Smooth muscle cell (in vitro differentiated cells): Measurements from ENCODE around the gene PROSER2. TPM values are rescaled to one million over a fixed set of nuclear protein-coding genes. Genes with fewer than 3 reads are reported as not detected.

Experiments
- DNase-seq: peaks from one replicate; lab custom pipeline; 2025; ENCODE audit not compliant: unreplicated experiment; lab: John Stamatoyannopoulos, UW
- H2AFZ ChIP-seq: fragments of 200-600 bp; sonication (generic); 2 replicates; pipeline ENCODE4 v1.6.0; 2016; ENCODE audit warnings: antibody characterized with exemption, low read depth, mild to moderate bottlenecking
- H3F3A ChIP-seq: fragments of 200-600 bp; sonication (generic); 2 replicates; pipeline ENCODE4 v1.6.0; 2017; ENCODE audit warnings: antibody characterized with exemption, low read depth
- H3K27ac ChIP-seq: fragments of 200-600 bp; sonication (generic); 2 replicates; pipeline ENCODE4 v1.5.1; 2016; ENCODE audit warnings: low read depth, mild to moderate bottlenecking
- H3K27me3 ChIP-seq: fragments of 200-600 bp; sonication (generic); 2 replicates; pipeline ENCODE4 v1.6.1; 2016; ENCODE audit warnings: low read depth, mild to moderate bottlenecking
- H3K36me3 ChIP-seq: fragments of 200-600 bp; sonication (generic); 2 replicates; pipeline ENCODE4 v1.5.1; 2016; ENCODE audit warnings: low read depth
- H3K4me1 ChIP-seq: fragments of 200-600 bp; sonication (generic); 2 replicates; pipeline ENCODE4 v1.5.1; 2016; ENCODE audit warnings: low read depth
- H3K4me2 ChIP-seq: fragments of 200-600 bp; sonication (generic); 2 replicates; pipeline ENCODE4 v1.6.0; 2016; ENCODE audit warnings: mild to moderate bottlenecking
- H3K4me3 ChIP-seq: fragments of 200-600 bp; sonication (generic); 2 replicates; pipeline ENCODE4 v1.5.1; 2016; ENCODE audit warnings: mild to moderate bottlenecking
- H3K79me2 ChIP-seq: fragments of 200-600 bp; sonication (generic); 2 replicates; pipeline ENCODE4 v1.6.0; 2016; ENCODE audit warnings: low read depth, mild to moderate bottlenecking
- H3K9ac ChIP-seq: fragments of 200-600 bp; sonication (generic); 2 replicates; pipeline ENCODE4 v1.6.0; 2016; ENCODE audit warnings: low read depth
- H3K9me3 ChIP-seq: fragments of 200-600 bp; sonication (generic); replicated peaks from 2 replicates; pipeline ENCODE4 v1.5.1; 2016; ENCODE audit warnings: low read depth
- H4K20me1 ChIP-seq: fragments of 200-600 bp; sonication (generic); 2 replicates; pipeline ENCODE4 v1.6.0; 2016; ENCODE audit warnings: low read depth
- CTCF ChIP-seq: fragments of 200-600 bp; sonication (generic); IDR thresholded peaks from 2 replicates; pipeline ENCODE4 v1.5.1; 2017; ENCODE audit warnings: borderline replicate concordance, mild to moderate bottlenecking, antibody characterized with exemption; ENCODE audit not compliant: insufficient read depth, poor library complexity, severe bottlenecking
- WGBS: methylation state at CpG from one replicate; pipeline ENCODE4 v1.1.7; 2016; ENCODE audit warnings: low lambda C conversion rate; 5-methylcytosine and 5-hydroxymethylcytosine counted together
- polyA plus RNA-seq: library from polyadenylated mRNA; unstranded; fragments of >200 nt; fragmentation: Nextera tagmentation; extraction: Ambion mirVana; gene quantifications from 2 replicates; pipeline ENCODE4 v1.2.1, GENCODE V29; 2016
- total RNA-seq: library from RNA; depleted of rRNA; stranded (reverse); fragments of >200 nt; gene quantifications from 2 replicates; pipeline ENCODE4 v1.2.3, GENCODE V29; 2014

Gene PROSER2
- total RNA-seq (3.7 and 4.9 TPM in 2 replicates), polyA plus RNA-seq (8.2 and 26.3 TPM in 2 replicates)

- Histone ChIP-seq H3F3A (no peaks in the 10 kb centered on the region), H3K36me3 (no peaks in the 10 kb centered on the region), H2AFZ (peak within 1 kb of the TSS; percentile 86), H3K79me2 (peaks cover 24% of the 10 kb centered on the region), H3K9me3 (no peaks in the 10 kb centered on the region), H3K4me1 (peaks cover 2% of the 10 kb centered on the region), H3K27ac (no peak within 1 kb of the TSS), H3K27me3 (no peaks in the 10 kb centered on the region), H3K4me2 (peak within 1 kb of the TSS; percentile 94), H3K9ac (peak within 1 kb of the TSS; percentile 73), H4K20me1 (no peaks in the 10 kb centered on the region), H3K4me3 (peak within 1 kb of the TSS; percentile 83)
- TF ChIP-seq CTCF: peak; percentile 4
- 3% methylated on average over 81 of the region's 114 CpGs for WGBS
- DNase-seq: no peak
These were observed at the start of gene PROSER2 for GRCh38 chr10:11823122-11823988. Gene PROSER2 (plus strand): TSS chr10:11823356. CDS start chr10:11852078, 28,722 bp downstream.

DNA sequence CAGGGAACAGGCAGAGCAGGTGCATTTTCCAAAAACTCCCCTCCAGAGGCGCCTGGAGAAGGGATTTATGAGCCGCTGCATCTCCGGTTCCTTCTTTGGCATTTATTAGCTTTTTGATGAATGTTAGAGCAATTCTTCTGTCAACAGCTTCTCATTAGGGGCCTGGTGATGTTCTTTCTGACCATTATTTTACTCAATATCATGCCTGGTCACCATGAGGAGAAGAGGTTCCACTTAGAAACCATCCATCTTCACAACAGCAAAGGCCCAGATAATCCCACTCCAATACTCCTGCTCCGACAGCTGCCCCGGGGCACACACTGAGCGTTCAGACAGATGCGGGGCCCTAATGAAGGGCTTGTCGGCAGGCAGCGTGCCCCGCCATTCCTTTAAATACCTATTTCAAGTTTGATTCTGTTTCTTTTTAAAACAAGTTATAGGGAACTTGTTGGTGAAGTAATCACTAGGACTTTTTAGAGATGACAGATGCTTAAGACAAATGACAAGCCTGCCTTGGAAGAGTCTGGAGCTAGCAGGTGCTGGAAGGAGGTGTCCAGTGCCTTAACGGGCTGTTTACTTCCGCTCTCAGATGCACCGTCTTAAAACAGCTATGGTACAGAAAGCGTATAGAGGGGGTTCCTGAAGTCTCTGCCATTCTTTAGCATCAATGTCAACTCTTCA lies 49.3 kb upstream of the PROSER2 start:
- H3K27me3 ChIP-seq: peaks cover 34% of the 10 kb centered on the region
- no peaks in the 10 kb centered on the region for H3K79me2 ChIP-seq
- WGBS: 66% methylated on average over 14 of the region's 14 CpGs
- H3K36me3 ChIP-seq: no peaks in the 10 kb centered on the region
- no peak overlapping the region for H3K4me2 ChIP-seq
- H3K4me3 ChIP-seq: no peak overlapping the region
- H2AFZ ChIP-seq: no peak overlapping the region
- no peak for DNase-seq
- no peaks in the 10 kb centered on the region for H4K20me1 ChIP-seq
- H3K4me1 ChIP-seq: no peaks in the 10 kb centered on the region
- no peak overlapping the region for H3K27ac ChIP-seq
- no peaks in the 10 kb centered on the region for H3K9me3 ChIP-seq
- no peaks in the 10 kb centered on the region for H3F3A ChIP-seq
- no peak for TF ChIP-seq CTCF
- no peak overlapping the region for H3K9ac ChIP-seq

- no peaks in the 10 kb centered on the region for H3K9me3 ChIP-seq
- no peak overlapping the region for H2AFZ ChIP-seq
- H3F3A ChIP-seq: no peaks in the 10 kb centered on the region
- no peak overlapping the region for H3K9ac ChIP-seq
- H3K27ac ChIP-seq: peak overlapping the region; percentile 54
- no peaks in the 10 kb centered on the region for H3K36me3 ChIP-seq
- no peaks in the 10 kb centered on the region for H3K79me2 ChIP-seq
- TF ChIP-seq CTCF: no peak
- H3K27me3 ChIP-seq: peaks cover 34% of the 10 kb centered on the region
- WGBS: 72% methylated on average over 5 of the region's 5 CpGs
- H4K20me1 ChIP-seq: no peaks in the 10 kb centered on the region
- no peak overlapping the region for H3K4me3 ChIP-seq
- H3K4me2 ChIP-seq: no peak overlapping the region
- DNase-seq: no peak
- no peaks in the 10 kb centered on the region for H3K4me1 ChIP-seq
These were observed 47.7 kb upstream of the PROSER2 start for GRCh38 chr10:11775412-11775811.
